HG03196 (cell line): ENCODE results near the gene SLC9A3.

Source experiments
- ATAC-seq: cut with Tn5 transposase; IDR thresholded peaks from one replicate; pipeline ENCODE4 v1.9.1; 2021; ENCODE audit not compliant: unreplicated experiment

SLC9A3 gene

GRCh38 chr5:421287-421880 is 102.9 kb downstream of the SLC9A3 start:
- no peak for ATAC-seq

- ATAC-seq = no peak
Observed at GRCh38 chr5:420632-421286, 103.5 kb downstream of the SLC9A3 start.
